HG02678 (cell line): ENCODE measurements around the gene MAP7.

Source experiments
- ATAC-seq: cut with Tn5 transposase; IDR thresholded peaks from one replicate; pipeline ENCODE4 v1.9.1; 2021; ENCODE audit warnings: mild to moderate bottlenecking, moderate library complexity; ENCODE audit not compliant: unreplicated experiment

The MAP7 gene

DNA sequence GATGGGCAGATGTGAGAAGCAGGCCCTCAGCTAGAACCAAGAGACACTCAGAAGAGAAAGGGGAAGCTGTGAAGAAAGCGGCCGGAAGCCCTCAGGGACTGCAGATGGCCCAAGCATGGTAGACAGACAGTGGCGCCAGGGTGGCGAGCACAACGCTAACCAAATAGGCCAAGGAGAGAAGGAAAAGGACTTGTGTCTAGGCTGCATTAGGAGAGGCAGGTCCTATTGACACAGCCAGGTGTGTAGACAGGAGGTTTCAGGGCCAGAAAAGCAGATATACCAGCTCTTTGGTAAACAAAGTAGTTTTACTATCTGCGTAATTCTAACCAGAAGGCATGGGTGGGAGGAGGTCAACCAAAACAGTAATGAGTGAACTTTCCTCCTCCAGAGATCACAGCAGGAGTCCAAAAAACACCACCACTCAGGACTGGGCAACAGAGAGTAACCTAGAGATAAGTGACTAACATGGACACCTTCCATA is 15.8 kb upstream of the MAP7 start:
- ATAC-seq = no peak

DNA sequence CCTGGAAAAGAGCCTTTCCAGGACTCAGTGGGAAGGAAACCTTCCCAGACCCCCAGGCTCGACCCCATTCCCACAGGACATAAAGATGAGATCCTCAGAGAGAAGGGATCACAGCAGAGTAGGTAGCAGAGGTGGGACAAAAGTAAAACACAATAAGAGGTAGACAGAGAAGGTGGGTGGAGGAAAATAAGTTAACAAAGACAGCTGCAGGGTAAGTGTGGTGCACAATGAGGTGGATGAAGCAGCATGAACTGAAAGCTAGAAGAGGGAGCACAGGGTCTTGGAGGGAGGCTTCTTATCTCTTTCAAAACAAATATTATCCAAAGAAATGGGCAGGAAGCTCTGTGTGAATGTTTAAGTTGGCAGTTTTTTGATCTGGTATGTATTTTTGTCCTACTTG is 14.0 kb upstream of the MAP7 start:
- no peak for ATAC-seq

DNA sequence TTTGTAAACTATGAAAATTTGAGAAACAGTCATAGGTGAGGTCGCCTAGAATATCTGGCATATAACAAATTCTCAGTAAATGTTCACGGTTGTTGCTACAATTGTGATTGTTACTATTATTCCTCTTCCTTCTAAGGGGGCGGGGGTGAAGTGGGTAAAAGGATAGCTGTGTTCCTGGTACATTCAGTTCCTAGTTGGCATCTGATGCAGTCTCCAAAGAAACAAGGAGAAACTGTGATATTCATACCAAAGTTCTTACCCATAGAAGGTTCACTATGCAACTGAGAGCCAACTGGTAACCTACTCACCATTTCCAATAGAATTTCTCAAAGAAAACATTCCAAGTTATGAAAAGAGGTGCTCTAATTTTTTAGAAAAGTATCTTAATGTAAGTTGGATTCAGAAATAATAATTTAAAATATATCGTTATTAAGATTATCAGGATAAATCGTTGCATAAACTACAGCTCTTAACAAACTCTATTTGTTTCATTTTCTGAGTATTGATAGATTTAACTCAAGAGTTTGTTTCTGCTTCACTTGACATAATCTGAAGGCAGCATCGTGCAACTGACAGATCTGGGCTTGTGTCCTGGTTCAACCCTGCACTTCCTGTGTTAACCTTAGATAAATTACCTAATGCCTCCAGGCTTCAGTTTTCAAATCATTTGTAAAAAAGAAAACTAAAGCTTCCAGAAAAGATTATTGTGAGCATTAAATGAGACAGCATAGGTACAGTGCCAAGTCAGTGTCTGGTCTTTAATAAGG is 13.3 kb upstream of the MAP7 start:
- ATAC-seq = no peak

DNA sequence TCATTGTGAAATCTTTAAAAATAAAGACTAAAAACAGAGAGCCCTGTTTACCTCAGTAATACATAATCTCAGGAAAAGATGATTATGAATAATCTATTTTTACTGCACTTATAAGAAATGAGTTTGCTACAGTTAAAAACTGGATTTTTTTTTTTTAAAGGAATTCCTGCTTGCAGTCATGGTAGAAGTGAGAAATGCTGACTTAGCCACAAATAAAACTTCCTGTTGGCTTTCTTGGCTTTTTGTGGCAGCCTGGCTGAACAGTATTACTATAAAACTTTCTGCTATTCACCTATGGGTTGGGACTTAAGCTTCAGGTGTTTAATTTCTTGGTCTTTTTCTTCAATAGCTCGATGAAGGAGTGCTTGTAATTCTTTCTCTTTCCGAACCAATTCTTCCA is 12.0 kb upstream of the MAP7 start:
- no peak for ATAC-seq

DNA sequence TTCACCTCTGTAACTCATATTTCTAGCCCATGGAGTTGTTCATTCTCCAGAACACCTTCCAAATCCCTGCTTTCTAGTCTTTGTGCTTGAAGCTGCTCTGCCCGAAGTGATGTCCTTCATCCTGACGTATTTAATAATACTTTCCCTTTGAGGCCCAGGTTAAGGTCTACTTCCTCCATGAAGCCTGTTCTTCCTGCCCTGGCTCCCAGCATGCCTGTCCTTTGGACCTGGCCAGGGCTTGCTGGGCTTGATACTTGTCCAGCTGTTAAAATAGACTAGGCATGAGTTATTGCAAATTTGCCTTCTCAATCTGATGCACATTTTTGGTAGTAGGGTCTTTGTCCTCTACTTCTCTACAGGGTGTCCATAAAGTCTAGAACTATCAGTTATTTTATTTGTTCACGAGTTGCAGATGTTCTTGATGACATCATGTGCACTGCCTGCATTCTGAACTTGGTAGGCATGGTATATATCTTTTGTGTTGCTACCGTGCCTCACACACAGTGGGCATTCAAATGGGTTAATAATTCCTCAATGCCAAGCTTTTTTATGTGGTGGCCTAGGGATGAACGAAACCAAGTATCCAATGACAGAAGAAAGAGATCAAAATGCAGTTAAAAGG is 3.1 kb upstream of the MAP7 start:
- ATAC-seq = no peak

DNA sequence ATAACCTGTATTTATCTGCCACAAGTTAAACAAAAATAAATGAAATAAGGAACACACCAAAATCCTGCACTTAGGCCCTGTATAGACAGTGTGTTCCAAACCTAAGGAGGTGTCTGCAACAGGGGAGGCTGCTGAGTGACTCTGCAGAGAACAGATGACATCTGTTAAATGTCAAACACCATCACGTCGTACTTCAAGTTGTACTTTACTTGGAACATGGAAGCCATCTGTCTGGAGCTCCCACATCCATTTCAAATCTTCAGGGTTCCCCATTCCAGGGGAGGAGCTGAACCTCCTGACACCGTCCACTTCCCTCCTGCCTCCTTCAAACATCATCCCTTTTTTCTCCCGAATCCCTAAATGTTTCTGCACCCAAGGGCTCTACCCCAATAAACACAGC is 1.8 kb upstream of the MAP7 start:
- no peak for ATAC-seq

DNA sequence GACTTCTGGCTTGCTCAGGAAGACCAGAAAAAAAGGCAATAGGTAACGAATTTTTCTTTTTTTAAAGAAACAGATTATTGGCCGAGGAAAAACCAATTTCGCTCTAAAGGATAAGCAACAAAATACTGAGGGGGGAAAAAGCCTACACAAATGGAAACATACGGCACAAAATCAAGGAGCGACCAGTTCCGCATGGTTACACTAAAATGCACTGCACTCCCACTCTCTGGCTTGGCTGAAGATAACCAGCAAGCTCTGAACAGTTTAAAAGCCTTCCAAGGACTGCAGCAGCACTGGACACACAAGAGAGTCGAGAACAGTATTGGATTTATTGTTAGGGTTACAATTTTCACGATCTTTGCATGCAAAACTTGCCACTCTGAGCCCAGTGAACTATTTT is 881 bp upstream of the MAP7 start:
- ATAC-seq = no peak

DNA sequence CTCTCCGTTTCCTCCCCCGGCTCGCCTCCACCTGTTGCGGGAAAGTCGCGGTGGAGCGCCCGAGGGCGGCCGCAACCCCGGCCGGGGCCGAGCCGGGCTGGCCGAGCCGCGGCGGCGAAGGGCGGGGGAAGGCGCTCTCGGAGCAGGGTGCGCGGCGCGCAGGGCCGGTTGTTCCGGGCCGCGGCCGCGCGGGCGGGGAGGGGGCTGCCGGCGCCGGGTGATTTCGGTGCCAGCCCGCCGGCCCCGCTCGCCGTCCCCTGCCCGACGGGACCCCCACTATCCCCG is 235 bp downstream of the MAP7 start:
- ATAC-seq = peak; percentile 65

DNA sequence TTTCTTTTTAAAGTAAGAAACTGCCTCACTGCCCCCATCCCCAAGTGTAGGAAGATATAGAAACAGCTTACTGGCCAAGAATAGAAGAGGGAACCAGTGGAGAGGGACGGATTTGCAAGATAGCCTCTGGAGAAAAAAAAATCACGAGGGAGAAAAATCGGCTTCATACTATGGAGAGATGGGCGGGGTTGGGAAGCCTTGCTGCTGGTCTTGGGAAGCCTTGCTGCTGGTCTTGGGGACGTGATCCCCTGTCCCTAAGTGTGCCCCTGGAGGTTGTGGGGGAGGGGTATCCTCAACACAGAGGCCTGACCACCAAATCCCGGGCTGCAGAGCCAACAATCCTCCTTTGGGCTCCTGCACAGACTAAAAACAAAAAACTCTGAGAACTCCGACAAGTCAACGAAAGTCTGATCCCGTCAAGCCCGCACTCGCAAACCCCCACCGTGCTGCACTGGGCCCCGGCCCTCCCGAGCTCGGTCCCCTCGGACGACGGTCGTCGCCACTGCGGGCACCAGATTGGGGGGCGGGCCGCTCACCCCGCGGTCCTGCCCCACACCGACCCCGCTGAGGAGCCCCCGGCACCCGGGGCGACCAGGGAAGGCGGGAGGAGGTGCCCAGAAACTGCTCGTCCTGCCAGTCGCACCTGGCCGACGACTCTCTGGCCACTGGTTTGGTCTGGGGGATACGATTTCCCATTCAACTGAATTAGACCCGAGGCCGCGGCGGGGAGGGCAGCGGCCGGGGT is 750 bp downstream of the MAP7 start:
- no peak for ATAC-seq

DNA sequence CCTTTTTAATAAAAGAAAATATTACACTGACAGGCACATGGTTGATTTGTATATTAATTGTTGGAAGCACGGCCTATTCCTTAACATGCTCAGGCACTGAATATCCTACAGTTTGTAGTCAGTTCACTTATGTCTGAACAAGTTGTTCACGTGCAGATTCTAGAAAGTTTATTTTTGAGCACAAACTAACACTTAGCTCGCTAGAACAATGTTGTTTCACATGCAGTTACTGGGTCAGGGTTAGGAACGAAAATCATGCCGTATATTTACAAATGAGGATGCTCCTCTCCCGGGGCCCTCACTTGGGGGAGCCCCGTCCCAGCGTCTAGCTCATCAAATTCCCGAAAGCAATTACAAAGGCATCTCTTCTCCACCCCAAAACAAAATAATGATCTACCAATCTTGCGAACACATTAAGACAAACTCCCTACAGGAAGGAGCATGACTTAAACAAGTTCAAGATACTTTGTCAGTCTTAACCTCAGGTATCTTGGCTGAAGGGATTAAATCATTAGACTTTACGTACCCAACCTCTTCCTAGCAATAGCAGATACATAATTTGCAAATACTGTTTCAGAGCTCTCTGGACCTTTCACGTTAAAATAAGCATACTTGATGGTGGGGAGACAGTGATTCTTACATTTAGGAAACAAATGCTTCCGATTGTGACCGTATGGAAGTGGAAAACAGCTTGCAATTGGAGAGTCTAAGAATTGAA is 1.5 kb downstream of the MAP7 start:
- ATAC-seq = no peak

DNA sequence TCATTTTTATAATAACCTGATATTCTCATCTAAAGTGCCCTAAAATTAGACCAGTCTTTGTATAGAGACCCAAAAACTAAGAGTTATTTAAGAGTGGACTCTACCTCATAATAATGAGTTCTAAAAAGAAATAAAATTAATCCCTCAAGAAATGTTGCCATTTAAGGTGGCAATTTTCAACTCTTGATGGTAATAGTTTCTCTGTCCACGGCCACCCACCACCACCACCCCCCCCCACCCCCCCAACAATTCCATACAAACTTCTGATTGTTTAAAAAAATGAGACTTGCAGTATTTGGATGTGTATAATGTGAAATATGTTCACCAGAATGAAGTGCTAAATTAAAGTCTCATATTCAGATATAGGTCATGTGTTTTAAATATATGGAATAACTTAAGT is 2.4 kb downstream of the MAP7 start:
- ATAC-seq = no peak

DNA sequence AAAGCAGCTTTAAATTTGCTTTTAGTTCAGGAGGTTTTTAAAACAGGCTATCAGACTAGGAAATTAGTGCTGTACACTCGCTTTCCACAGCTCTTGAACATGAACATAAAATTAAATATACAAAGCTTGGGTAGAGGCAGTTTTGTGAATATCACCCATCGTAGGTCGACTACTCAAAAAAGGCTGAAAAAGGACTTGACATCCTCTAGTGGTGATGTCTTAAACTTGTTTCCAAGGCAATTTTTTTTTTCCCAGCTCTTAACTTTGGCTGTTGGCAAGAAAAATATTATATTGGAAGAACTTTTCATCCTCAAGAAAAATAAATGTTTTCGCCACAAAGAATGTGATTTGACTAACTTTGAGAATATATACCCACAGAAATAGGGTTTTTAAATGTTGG is 2.9 kb downstream of the MAP7 start:
- ATAC-seq = no peak

DNA sequence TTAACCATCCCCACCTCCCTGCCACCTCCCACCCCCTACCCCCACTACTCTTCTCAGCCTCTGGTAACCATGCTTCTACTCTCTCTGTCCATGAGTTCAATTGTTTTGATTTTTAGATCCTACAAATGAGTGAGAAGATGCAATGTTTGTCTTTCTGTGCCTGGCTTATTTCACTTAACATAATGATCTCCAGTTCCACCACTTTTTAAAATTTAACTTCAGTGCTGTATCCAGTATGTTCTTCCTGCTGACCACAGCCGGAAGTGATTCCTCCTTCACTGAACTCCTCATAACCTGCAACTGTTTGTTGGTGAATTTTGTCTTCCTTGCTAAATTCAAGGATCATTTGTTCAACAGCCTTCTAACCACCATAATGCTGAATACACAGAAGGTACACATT is 3.9 kb downstream of the MAP7 start:
- ATAC-seq = no peak

DNA sequence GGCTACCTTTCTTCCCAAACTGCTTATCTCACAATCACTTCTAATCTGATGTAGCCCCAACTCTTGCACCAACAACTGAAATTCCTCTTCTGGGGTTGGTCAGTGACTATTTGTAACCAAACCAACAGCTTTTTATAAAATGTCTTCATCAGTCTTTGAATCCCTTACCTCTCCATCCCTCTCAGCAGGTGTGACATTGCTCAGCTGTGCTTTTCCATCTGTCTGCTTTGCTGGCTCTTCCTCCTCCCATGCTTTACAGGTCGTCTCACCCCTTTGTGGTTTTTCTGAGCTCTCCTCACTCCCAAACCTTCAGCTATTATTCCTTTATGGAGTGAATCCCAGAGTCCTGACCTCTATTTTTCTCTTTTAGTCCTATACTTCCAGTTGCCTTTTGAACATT is 5.9 kb downstream of the MAP7 start:
- no peak for ATAC-seq

DNA sequence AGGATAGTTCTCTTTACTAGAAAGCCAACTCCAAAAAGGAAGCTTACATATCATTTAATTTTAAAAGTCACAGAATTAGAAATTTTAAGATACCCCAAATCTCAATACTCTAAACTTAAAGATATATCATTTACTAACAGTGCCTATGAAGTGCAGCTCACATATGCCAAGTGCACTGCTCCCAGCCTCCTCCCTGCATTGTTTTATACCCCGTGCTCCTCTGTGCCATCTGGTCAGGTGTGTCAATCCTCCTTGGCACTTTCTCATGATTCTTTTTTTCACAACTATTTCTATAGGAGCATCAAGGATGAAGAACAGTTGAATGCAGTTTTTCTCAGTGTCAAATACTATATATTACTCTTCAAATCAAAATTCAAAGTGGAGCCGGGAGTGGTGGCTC is 8.8 kb downstream of the MAP7 start:
- ATAC-seq = no peak

DNA sequence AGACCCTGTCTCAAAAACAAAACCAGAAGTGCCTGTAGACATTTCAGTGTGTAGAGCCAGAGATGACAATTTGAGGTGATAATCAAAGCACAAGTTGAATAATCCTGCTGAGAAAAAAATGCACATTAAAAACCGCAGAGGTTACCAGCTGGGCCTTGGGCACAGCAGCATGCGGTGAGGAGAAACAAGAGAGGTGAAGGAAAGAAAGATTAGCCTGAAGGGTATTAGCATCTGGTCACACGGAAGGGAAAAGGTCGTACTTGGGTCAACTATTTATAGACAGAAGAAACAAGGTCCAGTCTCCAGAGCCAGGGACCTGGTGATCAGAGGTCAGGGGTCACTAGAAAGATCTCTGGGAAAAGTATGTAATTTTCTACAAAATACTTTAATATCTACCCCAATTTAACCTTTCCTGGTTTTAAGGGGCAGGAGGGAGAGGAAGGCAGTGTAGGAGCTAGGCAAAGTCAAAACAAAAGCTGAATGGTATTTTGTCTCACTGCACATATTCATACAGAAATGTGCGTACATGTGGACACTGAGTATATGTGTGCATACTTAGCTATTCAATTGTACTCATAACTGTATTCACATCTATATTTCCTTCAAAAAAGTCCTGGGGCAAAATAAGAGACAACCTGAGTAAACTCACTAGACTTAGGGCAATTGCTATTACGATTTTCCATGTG is 10.1 kb downstream of the MAP7 start:
- ATAC-seq = no peak

DNA sequence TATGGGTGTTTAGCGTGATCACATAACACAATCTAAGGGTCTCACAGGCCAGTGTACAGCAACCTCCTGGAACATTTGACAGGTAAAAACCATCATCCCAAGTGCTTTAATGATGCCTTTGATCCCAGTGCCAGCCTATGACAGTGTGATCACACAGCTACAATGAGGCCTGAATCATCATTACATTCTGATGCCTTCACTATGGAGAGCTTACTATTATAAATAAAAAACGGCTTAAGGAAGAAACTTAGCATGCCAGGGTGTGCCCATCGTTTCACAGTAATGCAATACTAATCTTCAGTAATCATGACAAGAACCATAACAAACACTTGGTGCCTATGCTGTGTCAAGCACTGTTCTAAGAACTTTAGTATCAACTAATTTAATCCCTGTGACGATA is 11.4 kb downstream of the MAP7 start:
- no peak for ATAC-seq

DNA sequence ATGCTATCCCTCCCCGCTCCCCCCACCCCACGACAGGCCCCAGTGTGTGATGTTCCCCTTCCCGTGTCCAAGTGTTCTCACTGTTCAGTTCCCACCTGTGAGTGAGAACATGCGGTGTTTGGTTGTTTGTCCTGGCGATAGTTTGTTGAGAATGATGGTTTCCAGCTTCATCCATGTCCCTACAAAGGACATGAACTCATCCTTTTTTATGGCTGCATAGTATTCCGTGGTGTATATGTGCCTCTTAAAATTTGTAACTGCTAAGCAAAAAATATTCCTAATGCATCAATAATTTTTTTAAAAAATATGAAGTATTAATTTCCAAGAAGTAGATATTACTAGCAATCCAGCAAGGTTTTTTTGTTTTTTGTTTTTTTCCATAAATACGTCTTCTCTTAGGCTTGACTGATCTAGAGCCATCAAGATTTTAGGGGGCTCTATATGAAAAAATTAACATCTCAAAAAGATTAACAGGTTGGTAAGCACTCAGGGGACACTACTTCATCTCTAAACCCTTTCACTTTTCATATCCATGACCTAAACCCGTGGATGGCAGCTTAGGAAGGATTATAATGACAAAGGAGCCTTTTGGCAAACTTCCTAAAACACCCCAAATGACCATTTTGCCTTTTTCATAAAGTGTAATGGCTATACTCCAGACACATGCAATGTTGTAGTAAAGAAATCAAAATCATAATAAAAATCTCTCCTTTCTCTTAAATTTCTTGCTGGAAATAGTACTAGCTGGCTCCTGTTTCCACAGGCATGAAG is 14.2 kb downstream of the MAP7 start:
- ATAC-seq = no peak

DNA sequence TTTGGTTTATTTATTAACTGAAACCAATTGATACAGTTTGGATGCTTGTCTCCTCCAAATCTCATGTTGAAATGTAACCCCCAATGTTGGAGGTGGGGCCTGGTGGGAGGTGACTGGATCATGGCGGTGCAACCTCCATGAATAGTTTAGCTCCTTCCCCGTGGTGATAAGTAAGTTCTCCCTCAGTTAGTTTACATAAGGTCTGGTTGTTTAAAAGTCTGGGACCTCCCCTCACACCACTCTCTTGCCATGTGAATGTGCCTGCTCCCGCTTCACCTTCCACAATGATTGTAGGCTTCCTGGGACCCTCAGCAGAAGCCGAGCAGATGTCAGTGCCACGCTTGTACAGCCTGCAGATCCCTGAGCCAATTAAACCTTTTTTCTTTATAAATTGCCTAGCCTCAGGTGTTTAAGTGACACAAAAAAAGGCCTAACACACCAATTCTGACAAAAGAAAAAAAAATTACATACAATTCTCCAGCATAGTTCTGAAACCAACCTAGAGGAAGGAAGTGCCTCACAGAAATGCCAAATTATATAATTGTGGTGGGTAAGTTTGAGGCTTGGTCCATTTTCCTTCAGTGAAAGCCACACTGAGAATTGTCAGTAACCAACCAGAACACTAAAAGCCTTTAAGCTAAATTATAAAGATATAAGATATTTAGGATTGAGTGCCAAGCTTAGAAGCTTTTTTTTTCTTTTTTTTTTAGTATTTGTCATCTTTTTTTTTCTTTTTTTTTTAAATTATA is 15.0 kb downstream of the MAP7 start:
- no peak for ATAC-seq

DNA sequence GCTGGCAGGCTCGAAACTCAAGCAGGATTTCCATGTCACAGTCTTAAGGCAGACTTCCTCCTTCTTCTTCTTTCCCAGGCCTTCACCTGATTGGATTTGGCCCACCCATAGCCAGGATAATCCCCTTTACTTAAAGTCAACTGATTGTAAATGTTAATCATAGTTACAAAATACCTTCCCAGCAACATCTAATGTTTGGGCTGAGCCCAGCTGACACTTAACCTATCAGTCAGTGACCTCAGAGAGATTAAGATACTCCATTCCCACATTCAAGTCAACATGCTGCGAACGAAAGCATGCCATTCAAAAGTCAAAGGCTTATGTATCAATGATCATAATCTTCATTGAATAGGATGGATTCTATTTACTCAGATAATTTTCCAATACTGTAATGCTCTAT is 16.0 kb downstream of the MAP7 start:
- ATAC-seq = no peak
